Measurements from ENCODE around the gene PRLR.
"Not testable (repeated sequence)": the region's sequence is repeated elsewhere in the genome, so short reads cannot be mapped to it uniquely, and the experiment has no call there.

PRLR gene

DNA sequence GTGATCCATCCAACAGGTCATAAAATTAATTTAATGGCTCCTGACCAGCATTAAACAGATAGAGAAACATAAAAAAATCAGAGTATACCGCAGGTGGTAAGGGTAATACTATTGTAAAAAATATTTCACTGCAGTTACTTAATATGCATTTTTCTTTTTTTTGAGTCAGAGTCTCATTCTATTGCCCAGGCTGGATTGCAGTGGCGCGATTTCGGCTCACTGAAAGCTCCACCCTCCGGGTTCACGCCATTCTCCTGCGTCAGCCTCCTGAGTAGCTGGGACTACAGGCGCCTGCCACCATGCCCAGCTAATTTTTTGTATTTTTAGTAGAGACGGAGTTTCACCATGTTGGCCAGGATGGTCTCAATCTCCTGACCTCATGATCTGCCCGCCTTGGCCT is 15.1 kb upstream of the PRLR start:
- H3K9ac ChIP-seq (ENCODE audit: low read length); H3K4me2 ChIP-seq (ENCODE audit: low read length, poor library complexity, severe bottlenecking); H2BK120ac ChIP-seq (ENCODE audit: low read depth, low read length); H2BK5ac ChIP-seq (ENCODE audit: low read depth, low read length, poor library complexity, severe bottlenecking); H3K36me3 ChIP-seq (ENCODE audit: control insufficient read depth in 1 of 2, insufficient read depth in 2 of 2, low read depth in 1 of 2, low read length in 2 of 2); H3K27me3 ChIP-seq (ENCODE audit: control insufficient read depth in 1 of 2, insufficient read depth in 1 of 2, low read length in 2 of 2); H4K91ac ChIP-seq (ENCODE audit: low read length); H2BK12ac ChIP-seq (ENCODE audit: low read length in 2 of 2); H3K18ac ChIP-seq (ENCODE audit: low read depth in 1 of 2, low read length in 2 of 2); H3K27ac ChIP-seq (ENCODE audit: low read length, poor library complexity, severe bottlenecking); H4K8ac ChIP-seq (ENCODE audit: low read length); H2AFZ ChIP-seq (ENCODE audit: low read depth, low read length); H3K4me1 ChIP-seq (ENCODE audit: control insufficient read depth, insufficient read depth, low read depth, low read length); DNase-seq; H2AK5ac ChIP-seq (ENCODE audit: low read length, severe bottlenecking); H3K9me3 ChIP-seq (ENCODE audit: control insufficient read depth, low read length); H3K14ac ChIP-seq (ENCODE audit: low read length in 2 of 2); H3K4ac ChIP-seq (ENCODE audit: low read depth in 1 of 2, low read length in 2 of 2); H3K4me3 ChIP-seq (ENCODE audit: insufficient read depth in 1 of 2, low read depth in 1 of 2, low read length in 2 of 2); H3K79me1 ChIP-seq (replicated peaks; ENCODE audit: low read length, poor library complexity, severe bottlenecking); H2BK15ac ChIP-seq (ENCODE audit: low read depth, poor library complexity, severe bottlenecking); H3K23ac ChIP-seq (ENCODE audit: low read length in 2 of 2): not testable (repeated sequence)
- WGBS, result 94% methylated on average over 8 of the region's 10 CpGs

DNA sequence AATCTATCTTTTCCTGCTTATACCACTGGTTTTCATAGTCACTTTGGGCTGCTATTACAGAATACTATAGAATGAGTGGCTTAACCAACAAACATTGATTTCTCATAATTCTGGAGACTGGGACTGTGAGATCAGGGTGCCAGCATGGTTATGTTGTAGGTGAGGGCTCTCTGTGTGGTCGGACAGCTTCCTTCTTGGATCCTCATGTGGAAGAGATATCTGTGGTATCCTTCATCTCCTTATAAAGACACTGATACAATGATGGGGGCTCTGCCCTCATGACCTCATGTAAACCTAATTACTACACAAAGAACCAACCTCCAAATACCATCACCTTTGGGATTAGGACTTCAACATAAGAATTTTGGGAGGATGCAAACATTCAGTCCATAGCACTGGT is 13.9 kb upstream of the PRLR start:
- 83% methylated on average over 1 of the region's 1 CpG for WGBS
- Histone ChIP-seq H3K9ac (ENCODE audit: low read length) (no peak overlapping the region), H3K4ac (ENCODE audit: low read depth in 1 of 2, low read length in 2 of 2) (no peak overlapping the region), H2BK12ac (ENCODE audit: low read length in 2 of 2) (no peak overlapping the region), H3K23ac (ENCODE audit: low read length in 2 of 2) (no peak overlapping the region), H2BK120ac (ENCODE audit: low read depth, low read length) (no peak overlapping the region), H2BK5ac (ENCODE audit: low read depth, low read length, poor library complexity, severe bottlenecking) (no peak overlapping the region), H2BK15ac (ENCODE audit: low read depth, poor library complexity, severe bottlenecking) (no peak overlapping the region), H3K18ac (ENCODE audit: low read depth in 1 of 2, low read length in 2 of 2) (no peak overlapping the region), H3K4me2 (ENCODE audit: low read length, poor library complexity, severe bottlenecking) (no peak overlapping the region), H3K27me3 (ENCODE audit: control insufficient read depth in 1 of 2, insufficient read depth in 1 of 2, low read length in 2 of 2) (peaks cover 3% of the 10 kb centered on the region in 2 experiments), H4K8ac (ENCODE audit: low read length) (no peak overlapping the region), H2AK5ac (ENCODE audit: low read length, severe bottlenecking) (no peak overlapping the region), H2AFZ (ENCODE audit: low read depth, low read length) (no peak overlapping the region), H3K4me1 (ENCODE audit: control insufficient read depth, insufficient read depth, low read depth, low read length) (no peaks in the 10 kb centered on the region), H3K79me1 (replicated peaks; ENCODE audit: low read length, poor library complexity, severe bottlenecking) (no peaks in the 10 kb centered on the region), H3K4me3 (ENCODE audit: insufficient read depth in 1 of 2, low read depth in 1 of 2, low read length in 2 of 2) (no peak overlapping the region), H3K14ac (ENCODE audit: low read length in 2 of 2) (no peak overlapping the region), H3K27ac (ENCODE audit: low read length, poor library complexity, severe bottlenecking) (no peak overlapping the region), H3K36me3 (ENCODE audit: control insufficient read depth in 1 of 2, insufficient read depth in 2 of 2, low read depth in 1 of 2, low read length in 2 of 2) (no peaks in the 10 kb centered on the region), H4K91ac (ENCODE audit: low read length) (no peak overlapping the region), H3K9me3 (ENCODE audit: control insufficient read depth, low read length) (no peaks in the 10 kb centered on the region)
- no peak for DNase-seq

DNA sequence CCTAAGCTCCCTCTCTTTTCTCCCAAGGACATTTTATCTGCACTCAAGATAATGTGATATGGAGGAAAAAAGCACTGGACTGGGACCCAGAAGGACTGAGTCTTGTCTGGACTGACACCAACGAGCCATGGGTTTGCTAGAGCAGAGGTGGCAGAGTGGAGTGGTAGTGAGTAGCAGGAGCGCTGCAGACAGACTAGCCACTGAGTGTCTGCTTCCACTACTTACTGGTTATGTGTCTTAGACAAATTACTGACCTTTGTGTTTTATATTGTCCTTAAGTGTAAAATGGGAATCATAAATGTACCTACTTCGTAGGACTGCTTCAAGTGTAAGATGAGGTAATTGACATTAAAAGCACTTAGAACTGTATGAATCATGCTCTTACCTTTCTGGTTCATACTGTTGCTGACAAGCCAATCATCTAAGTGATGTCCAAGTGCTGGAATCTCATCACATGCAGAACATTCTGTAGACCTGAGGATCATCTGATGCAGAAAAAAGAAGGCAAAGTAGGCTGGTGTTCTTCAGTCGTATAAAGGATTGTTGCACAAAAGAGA is 12.5 kb upstream of the PRLR start:
- H3K27ac ChIP-seq (ENCODE audit: low read length, poor library complexity, severe bottlenecking), result no peak overlapping the region
- H2BK15ac ChIP-seq (ENCODE audit: low read depth, poor library complexity, severe bottlenecking), result no peak overlapping the region
- H2AK5ac ChIP-seq (ENCODE audit: low read length, severe bottlenecking), result no peak overlapping the region
- no peak overlapping the region for H3K18ac ChIP-seq (ENCODE audit: low read depth in 1 of 2, low read length in 2 of 2)
- no peak overlapping the region for H3K4ac ChIP-seq (ENCODE audit: low read depth in 1 of 2, low read length in 2 of 2)
- H4K8ac ChIP-seq (ENCODE audit: low read length), result no peak overlapping the region
- no peak overlapping the region for H3K23ac ChIP-seq (ENCODE audit: low read length in 2 of 2)
- H2BK5ac ChIP-seq (ENCODE audit: low read depth, low read length, poor library complexity, severe bottlenecking), result no peak overlapping the region
- 74% methylated on average over 3 of the region's 4 CpGs for WGBS
- no peaks in the 10 kb centered on the region for H3K36me3 ChIP-seq (ENCODE audit: control insufficient read depth in 1 of 2, insufficient read depth in 2 of 2, low read depth in 1 of 2, low read length in 2 of 2)
- H3K4me1 ChIP-seq (ENCODE audit: control insufficient read depth, insufficient read depth, low read depth, low read length), result no peaks in the 10 kb centered on the region
- DNase-seq, result no peak
- no peak overlapping the region for H2BK120ac ChIP-seq (ENCODE audit: low read depth, low read length)
- no peaks in the 10 kb centered on the region for H3K9me3 ChIP-seq (ENCODE audit: control insufficient read depth, low read length)
- H3K4me3 ChIP-seq (ENCODE audit: insufficient read depth in 1 of 2, low read depth in 1 of 2, low read length in 2 of 2), result no peak overlapping the region
- H4K91ac ChIP-seq (ENCODE audit: low read length), result no peak overlapping the region
- no peak overlapping the region for H3K14ac ChIP-seq (ENCODE audit: low read length in 2 of 2)
- no peak overlapping the region for H2AFZ ChIP-seq (ENCODE audit: low read depth, low read length)
- no peak overlapping the region for H2BK12ac ChIP-seq (ENCODE audit: low read length in 2 of 2)
- no peak overlapping the region for H3K9ac ChIP-seq (ENCODE audit: low read length)
- H3K79me1 ChIP-seq (replicated peaks; ENCODE audit: low read length, poor library complexity, severe bottlenecking), result no peaks in the 10 kb centered on the region
- peaks cover 3% of the 10 kb centered on the region in 2 experiments for H3K27me3 ChIP-seq (ENCODE audit: control insufficient read depth in 1 of 2, insufficient read depth in 1 of 2, low read length in 2 of 2)
- no peak overlapping the region for H3K4me2 ChIP-seq (ENCODE audit: low read length, poor library complexity, severe bottlenecking)

DNA sequence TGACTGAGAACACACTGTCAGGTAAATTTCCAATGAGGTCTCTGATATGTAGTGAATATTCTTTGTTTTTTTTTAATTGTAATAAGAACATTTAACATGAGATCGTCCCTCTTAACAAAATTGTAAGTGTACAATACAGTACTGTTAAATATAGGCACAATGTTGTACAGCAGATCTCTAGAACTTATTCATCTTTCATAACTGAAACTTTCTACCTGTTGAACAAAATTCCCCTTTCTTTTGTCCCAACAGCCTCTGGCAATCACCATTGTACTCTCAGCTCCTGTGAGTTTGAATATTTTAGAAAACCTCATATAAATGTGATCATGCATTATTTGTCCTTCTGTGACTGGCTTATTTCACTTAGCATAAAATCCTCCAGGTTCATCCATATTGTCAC is 10.6 kb upstream of the PRLR start:
- Histone ChIP-seq H2BK120ac (ENCODE audit: low read depth, low read length) (no peak overlapping the region), H3K27me3 (ENCODE audit: control insufficient read depth in 1 of 2, insufficient read depth in 1 of 2, low read length in 2 of 2) (peaks cover 3% of the 10 kb centered on the region in 2 experiments), H3K36me3 (ENCODE audit: control insufficient read depth in 1 of 2, insufficient read depth in 2 of 2, low read depth in 1 of 2, low read length in 2 of 2) (no peaks in the 10 kb centered on the region), H3K9ac (ENCODE audit: low read length) (no peak overlapping the region), H3K79me1 (replicated peaks; ENCODE audit: low read length, poor library complexity, severe bottlenecking) (no peaks in the 10 kb centered on the region), H3K9me3 (ENCODE audit: control insufficient read depth, low read length) (no peaks in the 10 kb centered on the region), H3K27ac (ENCODE audit: low read length, poor library complexity, severe bottlenecking) (no peak overlapping the region), H3K23ac (ENCODE audit: low read length in 2 of 2) (no peak overlapping the region), H2BK15ac (ENCODE audit: low read depth, poor library complexity, severe bottlenecking) (no peak overlapping the region), H4K8ac (ENCODE audit: low read length) (no peak overlapping the region), H2BK5ac (ENCODE audit: low read depth, low read length, poor library complexity, severe bottlenecking) (no peak overlapping the region), H3K4me1 (ENCODE audit: control insufficient read depth, insufficient read depth, low read depth, low read length) (no peaks in the 10 kb centered on the region), H3K18ac (ENCODE audit: low read depth in 1 of 2, low read length in 2 of 2) (no peak overlapping the region), H3K4me3 (ENCODE audit: insufficient read depth in 1 of 2, low read depth in 1 of 2, low read length in 2 of 2) (no peak overlapping the region), H2AK5ac (ENCODE audit: low read length, severe bottlenecking) (no peak overlapping the region), H2BK12ac (ENCODE audit: low read length in 2 of 2) (no peak overlapping the region), H4K91ac (ENCODE audit: low read length) (no peak overlapping the region), H3K4me2 (ENCODE audit: low read length, poor library complexity, severe bottlenecking) (no peak overlapping the region), H2AFZ (ENCODE audit: low read depth, low read length) (no peak overlapping the region), H3K4ac (ENCODE audit: low read depth in 1 of 2, low read length in 2 of 2) (no peak overlapping the region), H3K14ac (ENCODE audit: low read length in 2 of 2) (no peak overlapping the region)
- DNase-seq, result no peak
- no CpG with 5 or more reads among the region's 1 CpG for WGBS

Measured in mesenchymal stem cell (in vitro differentiated cells and primary cell).